Left forelimb (tissue), 1 donor: Measurements from ENCODE around the gene TSPY10.
"Not testable (repeated sequence)": the region's sequence is repeated elsewhere in the genome, so short reads cannot be mapped to it uniquely, and the experiment has no call there.

ENCODE experiments used
- DNase-seq: peaks from one replicate; pipeline ENCODE4 v3.0.0-alpha.2; 2018; ENCODE audit warnings: low spot score

Gene TSPY10

GRCh38 chrY:9527580-9527979 lies at the start of gene TSPY10:
Gene TSPY10 (plus strand): TSS chrY:9527880. CDS start chrY:9527926, 46 bp downstream.
- not testable (repeated sequence) for DNase-seq

- DNase-seq = not testable (repeated sequence)
Observed at GRCh38 chrY:9486967-9487366, 40.7 kb upstream of the TSPY10 start, which contains the start of gene TSPY9. Gene TSPY9 (plus strand): TSS chrY:9487267. CDS start chrY:9487313, 46 bp downstream.

- not testable (repeated sequence) for DNase-seq
Observed at GRCh38 chrY:9504396-9504795, 23.3 kb upstream of the TSPY10 start.

GRCh38 chrY:9516287-9516686 lies 11.4 kb upstream of the TSPY10 start:
- DNase-seq = not testable (repeated sequence)
